GM18511 (cell line): ENCODE data around the gene LGSN.
"Not testable (repeated sequence)": the region's sequence is repeated elsewhere in the genome, so short reads cannot be mapped to it uniquely, and the experiment has no call there.

Experiments used
- ATAC-seq: cut with Tn5 transposase; IDR thresholded peaks from one replicate; pipeline ENCODE4 v1.9.1; 2021; ENCODE audit warnings: mild to moderate bottlenecking, moderate library complexity; ENCODE audit not compliant: unreplicated experiment

Gene LGSN

DNA sequence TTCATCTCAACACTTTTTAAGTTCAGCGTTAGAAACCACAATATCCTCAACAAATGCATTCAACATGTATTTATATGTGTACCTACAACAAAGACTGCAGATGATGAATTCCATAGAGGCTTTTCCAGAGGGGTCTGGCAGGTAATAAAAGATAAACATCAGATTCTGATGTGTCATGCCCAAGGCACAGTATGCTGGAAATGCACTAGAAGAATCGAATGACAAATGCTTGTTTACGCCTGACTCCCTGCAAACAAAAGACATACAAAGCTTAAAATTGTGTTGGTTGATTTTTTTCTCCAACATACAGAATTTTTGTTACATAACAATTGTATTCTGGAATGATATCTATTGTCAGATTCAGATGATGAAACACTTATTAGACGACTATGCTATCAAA, at the start of gene LGSN:
Gene LGSN, minus strand, starts transcription at position 45 of the 400 bp plus-strand sequence. Its CDS starts 40 bp downstream, at position 5.
- no peak for ATAC-seq

DNA sequence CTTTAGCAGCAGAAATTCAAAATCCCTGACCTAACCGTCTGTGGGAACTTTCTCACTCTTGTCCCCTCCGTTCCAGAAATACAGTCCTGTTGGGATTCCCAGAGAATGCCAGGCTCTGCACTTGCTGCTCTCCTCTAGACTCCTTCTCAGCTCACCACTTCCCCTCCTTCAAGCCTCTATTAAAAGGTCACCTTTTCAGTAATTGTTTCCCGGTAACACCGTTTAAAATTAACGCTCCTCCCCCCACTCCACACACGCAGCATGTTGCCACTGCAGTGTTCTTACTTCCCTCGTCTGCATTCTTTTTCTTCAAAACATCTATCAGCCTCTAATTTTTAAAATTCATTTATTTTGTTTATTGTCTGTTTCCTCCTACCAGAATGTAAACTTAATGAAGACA, 48.6 kb upstream of the LGSN start:
- ATAC-seq: no peak

DNA sequence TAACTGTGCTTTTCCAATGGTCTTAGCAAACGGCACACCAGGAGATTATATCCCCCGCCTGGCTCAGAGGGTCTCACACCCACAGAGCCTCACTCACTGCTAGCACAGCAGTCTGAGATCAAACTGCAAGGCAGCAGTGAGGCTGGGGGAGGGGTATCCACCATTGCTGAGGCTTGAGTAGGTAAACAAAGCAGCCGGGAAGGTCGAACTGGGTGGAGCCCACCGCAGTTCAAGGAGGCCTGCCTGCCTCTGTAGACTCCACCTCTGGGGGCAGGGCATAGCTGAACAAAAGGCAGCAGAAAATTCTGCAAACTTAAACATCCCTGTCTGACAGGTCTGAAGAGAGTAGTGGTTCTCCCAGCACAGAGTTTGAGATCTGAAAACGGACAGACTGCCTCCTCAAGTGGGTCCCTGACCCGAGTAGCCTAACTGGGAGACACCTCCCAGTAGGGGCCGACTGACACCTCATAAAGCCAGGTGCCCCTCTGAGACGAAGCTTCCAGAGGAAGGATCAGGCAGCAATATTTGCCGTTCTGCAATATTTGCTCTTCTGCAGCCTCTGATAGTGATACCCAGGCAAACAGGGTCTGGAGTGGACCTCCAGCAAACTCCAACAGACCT, 42.8 kb upstream of the LGSN start:
- ATAC-seq: not testable (repeated sequence)

DNA sequence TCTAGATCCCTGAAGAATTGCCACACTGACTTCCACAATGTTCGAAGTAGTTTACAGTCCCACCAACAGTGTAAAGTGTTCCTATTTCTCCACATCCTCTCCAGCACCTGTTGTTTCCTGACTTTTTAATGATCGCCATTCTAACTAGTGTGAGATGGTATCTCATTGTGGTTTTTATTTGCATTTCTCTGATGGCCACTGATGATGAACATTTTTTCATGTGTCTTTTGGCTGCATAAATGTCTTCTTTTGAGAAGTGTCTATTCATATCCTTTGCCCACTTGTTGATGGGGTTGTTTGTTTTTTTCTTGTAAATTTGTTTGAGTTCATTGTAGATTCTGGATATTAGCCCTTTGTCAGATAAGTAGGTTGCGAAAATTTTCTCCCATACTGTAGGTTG, 37.6 kb upstream of the LGSN start:
- not testable (repeated sequence) for ATAC-seq

- ATAC-seq: no peak
These were observed 35.8 kb upstream of the LGSN start for GRCh38 chr6:63355632-63356031.

DNA sequence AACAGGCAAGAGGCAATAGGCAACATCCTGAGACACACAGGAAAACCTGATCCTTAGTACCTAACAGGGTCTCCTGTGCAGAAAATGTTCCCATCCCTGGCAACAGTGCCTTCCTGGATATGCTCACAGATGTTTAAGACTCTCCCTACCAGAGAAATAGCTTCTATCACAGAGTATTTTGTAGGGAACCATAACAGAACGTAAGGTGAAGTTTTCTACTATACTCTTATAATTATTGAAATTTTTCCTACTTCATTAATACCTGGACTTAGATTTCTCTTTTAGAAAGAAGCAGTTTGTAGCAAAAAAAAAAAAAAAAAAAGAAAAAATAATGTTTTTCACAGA, 33.5 kb upstream of the LGSN start:
- no peak for ATAC-seq

GRCh38 chr6:63352544-63353285, 32.9 kb upstream of the LGSN start:
- ATAC-seq: peak; percentile 91

- peak; percentile 40 for ATAC-seq
These were observed 32.3 kb upstream of the LGSN start for GRCh38 chr6:63352069-63352543.

DNA sequence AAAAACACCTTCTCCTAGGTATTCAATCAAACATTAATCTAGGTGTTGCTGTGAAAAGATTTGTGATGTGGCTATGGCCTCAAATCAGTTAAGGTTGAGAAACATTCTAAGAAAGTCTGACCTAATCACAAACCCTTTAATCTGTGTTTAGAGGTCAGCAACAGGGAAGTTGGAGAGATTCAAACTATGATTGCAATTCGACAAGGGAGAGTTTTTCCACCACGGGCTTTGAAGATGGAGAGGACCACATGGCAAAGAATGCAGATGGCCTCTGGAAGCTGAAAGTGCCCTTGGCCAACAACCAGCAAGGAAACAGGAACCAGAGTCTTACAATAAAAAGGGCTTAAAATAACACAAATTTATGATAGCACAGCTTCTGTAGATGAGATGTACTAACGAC, 29.6 kb upstream of the LGSN start:
- ATAC-seq: no peak

GRCh38 chr6:63348836-63349235, 29.1 kb upstream of the LGSN start:
- no peak for ATAC-seq

DNA sequence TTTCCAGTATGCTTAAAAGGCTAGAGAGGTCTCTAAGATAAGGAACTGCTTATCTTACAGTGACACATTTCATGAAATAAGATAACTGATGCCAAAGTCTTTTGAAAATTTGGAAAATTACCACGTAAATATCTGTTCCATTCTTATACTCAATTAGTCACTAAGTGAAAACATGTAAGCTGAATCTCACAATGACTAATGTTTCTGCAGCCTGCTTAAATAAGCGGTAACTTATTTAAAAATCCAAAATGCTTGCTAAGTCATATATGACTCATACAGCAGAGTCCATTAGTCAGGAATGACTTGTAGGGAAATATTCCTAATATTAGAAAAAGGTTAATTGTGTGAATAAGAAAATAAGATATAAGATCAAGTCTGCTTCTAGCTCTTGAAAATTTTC, 27.8 kb upstream of the LGSN start:
- peak; percentile 51 for ATAC-seq

- ATAC-seq: no peak
These were observed 26.5 kb upstream of the LGSN start for GRCh38 chr6:63346217-63346835.

- ATAC-seq: no peak
These were observed 20.6 kb upstream of the LGSN start for GRCh38 chr6:63340351-63340750.

DNA sequence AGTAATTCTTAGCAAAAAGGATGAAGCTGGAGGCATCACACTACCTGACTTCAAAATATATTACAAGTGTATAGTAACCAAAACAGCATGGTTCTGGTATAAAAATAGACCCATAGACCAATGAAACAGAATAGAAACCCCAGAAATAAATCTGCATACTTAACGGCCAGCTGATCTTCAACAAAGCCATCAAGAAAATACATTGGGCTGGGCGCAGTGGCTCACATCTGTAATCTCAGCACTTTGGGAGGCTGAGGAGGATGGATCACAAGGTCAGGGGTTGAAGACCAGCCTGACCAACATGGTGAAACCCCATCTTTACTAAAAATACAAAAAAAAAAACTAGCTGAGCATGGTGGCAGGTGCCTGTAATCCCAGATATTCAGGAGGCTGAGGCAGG, 14.9 kb upstream of the LGSN start:
- not testable (repeated sequence) for ATAC-seq

- no peak for ATAC-seq
These were observed 13.7 kb upstream of the LGSN start for GRCh38 chr6:63333440-63333839.

DNA sequence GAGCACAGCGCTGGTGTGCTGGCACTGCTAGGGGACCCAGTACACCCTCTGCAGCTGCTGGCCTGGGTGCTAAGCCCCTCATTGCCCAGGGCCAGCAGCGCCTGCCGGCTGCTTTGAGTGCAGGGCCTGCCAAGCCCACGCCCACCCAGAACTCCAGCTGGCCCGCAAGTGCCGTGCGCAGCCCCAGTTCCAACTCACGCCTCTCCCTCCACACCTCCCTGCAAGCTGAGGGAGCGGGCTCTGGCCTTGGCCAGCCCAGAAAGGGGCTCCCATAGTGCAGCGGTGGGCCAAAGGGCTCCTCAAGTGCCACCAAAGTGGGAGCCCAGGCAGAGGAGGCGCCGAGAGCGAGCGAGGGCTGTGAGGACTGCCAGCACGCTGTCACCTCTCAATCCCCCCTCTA, 6.8 kb upstream of the LGSN start:
- not testable (repeated sequence) for ATAC-seq

GRCh38 chr6:63322981-63323380, 3.2 kb upstream of the LGSN start:
- no peak for ATAC-seq

DNA sequence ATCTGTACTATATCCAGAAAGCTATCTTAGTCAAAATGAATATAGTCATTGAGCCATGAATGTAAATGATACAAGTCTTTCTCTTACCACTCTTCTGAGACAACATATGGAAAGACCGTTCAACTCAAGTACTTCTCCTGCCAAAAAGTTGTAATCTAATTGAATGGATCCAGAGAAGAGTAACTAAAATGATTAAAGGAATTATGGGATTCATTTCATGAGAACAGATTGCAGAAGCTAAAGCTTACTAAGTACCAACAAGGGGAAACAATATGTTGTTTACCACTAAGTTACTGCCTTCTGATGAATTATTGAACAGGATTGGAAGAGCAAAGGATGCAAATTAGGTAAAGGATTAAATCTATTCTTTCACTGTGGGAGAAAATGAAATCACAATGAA, 2.0 kb upstream of the LGSN start:
- ATAC-seq: no peak

DNA sequence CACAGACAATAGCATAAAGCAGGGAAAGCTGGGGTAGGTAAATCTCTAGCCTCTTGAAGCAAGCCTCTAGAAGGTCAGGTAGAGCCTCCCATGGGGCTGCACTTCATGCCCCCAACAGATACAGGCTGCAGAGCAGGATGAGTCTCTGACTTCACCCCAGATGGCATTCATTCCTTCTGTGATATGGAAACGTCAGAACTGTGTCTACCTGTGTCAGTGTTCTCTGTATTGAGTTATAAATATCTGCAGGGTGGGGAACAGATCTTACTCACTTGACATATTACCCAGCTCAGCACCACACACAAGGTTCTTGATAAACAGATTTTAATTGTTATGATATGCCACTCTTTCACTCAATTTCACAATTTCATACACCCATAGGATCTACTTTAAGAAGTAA, 2.1 kb downstream of the LGSN start:
- ATAC-seq: no peak

- no peak for ATAC-seq
These were observed 3.7 kb downstream of the LGSN start for GRCh38 chr6:63316113-63316512.

DNA sequence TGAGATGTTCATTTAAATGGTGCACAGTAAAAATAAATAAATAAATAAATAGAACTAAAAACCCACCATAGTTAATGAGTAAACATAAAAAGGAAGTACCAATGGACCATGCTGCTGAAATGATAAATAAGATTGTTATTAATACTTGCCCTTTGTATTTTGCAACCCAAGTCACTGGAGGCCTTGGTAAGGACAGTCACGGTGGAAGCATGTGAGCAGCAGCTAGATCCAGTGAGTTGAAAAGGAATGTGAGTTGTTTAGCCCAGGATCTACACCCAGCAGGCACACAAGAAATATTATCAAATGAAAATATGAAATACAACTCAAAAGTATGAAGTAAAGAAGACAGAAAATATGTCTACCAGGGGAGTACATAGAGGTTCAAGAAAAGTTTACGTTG, 6.7 kb downstream of the LGSN start:
- ATAC-seq: no peak

- ATAC-seq: peak; percentile 92
These were observed 12.1 kb downstream of the LGSN start for GRCh38 chr6:63307581-63308246.
